Thyroid gland (tissue), 4 donors: ENCODE data around the gene MYMK. TPM values are rescaled to one million over a fixed set of nuclear protein-coding genes. Genes with fewer than 3 reads are reported as not detected.
A peak's percentile ranks its signal among the peaks of the same experiment; 100 is the strongest.

Experiments used
- DNase-seq, 2 donors: peaks; one replicate each; pipeline ENCODE4 v3.0.0-alpha.2; 2019
- H3K27ac ChIP-seq, 3 donors: fragments of 200-600 bp; sonication (generic); 1 replicate in 2 of 3; 2 replicates in 1 of 3; pipeline ENCODE4 v1.5.1; 2016 to 2019; ENCODE audit warnings: mild to moderate bottlenecking in 1 of 3, moderate library complexity in 1 of 3
- H3K27me3 ChIP-seq: fragments of 200-600 bp; sonication (generic); one replicate; pipeline ENCODE4 v1.5.1; 2019
- H3K36me3 ChIP-seq, 2 donors: fragments of 200-600 bp; sonication (generic); one replicate each; pipeline ENCODE4 v1.5.1; 2016 to 2019
- H3K4me1 ChIP-seq, 2 donors: fragments of 200-600 bp; sonication (generic); one replicate each; pipeline ENCODE4 v1.5.1; 2017 to 2019
- H3K4me3 ChIP-seq, 3 donors: fragments of 200-600 bp; sonication (generic); replicated peaks in 1 of 3; 1 replicate in 2 of 3; 2 replicates in 1 of 3; pipeline ENCODE4 v1.5.1; 2016; ENCODE audit warnings: mild to moderate bottlenecking in 1 of 3
- H3K9me3 ChIP-seq: fragments of 200-600 bp; sonication (generic); one replicate; pipeline ENCODE4 v1.5.1; 2017
- POLR2A ChIP-seq, 2 donors: fragments of 450-650 bp; IDR thresholded peaks; one replicate each; pipeline ENCODE4 v1.6.1; 2017; ENCODE audit warnings: antibody characterized with exemption in 2 of 2, mild to moderate bottlenecking in 2 of 2, moderate library complexity in 1 of 2
- WGBS, 2 donors: methylation state at CpG; one replicate each; pipeline ENCODE4 v1.1.5; 2017; 5-methylcytosine and 5-hydroxymethylcytosine counted together
- intact Hi-C: fragments of 100-400 bp; cut with DNase I; formaldehyde crosslinking; loops from one replicate; pipeline ENCODE4 v1.15.1; 2023
- total RNA-seq, 4 donors: library from RNA; depleted of rRNA; stranded (reverse); fragments of >200 nt; gene quantifications; one replicate each; pipeline ENCODE4 v1.2.3, GENCODE V29; 2016
- TF ChIP-seq, protein P1 (sequence below), 6 experiments: fragments of 200-600 bp in 3 of 6; fragments of 450-650 bp in 3 of 6; sonication (generic) in 3 of 6; IDR thresholded peaks; one replicate each; pipeline ENCODE4 v1.5.1; 2016 to 2019; ENCODE audit warnings: antibody characterized with exemption in 6 of 6, mild to moderate bottlenecking in 2 of 6, inconsistent platforms in 1 of 6, moderate library complexity in 1 of 6

MYMK gene
- total RNA-seq, 4 donors from 2014 or later = not detected

- Histone ChIP-seq H3K36me3 (no peaks in the 10 kb centered on the region), H3K4me1 (peaks cover 21 to 42% of the 10 kb centered on the region in 2 donors), H3K27me3 (no peaks in the 10 kb centered on the region), H3K27ac (no peak overlapping the region), H3K9me3 (no peaks in the 10 kb centered on the region), H3K4me3 (no peak overlapping the region)
- no peak for TF ChIP-seq POLR2A (IDR thresholded peaks at IDR 0.05)
- TF ChIP-seq, protein P1, sequence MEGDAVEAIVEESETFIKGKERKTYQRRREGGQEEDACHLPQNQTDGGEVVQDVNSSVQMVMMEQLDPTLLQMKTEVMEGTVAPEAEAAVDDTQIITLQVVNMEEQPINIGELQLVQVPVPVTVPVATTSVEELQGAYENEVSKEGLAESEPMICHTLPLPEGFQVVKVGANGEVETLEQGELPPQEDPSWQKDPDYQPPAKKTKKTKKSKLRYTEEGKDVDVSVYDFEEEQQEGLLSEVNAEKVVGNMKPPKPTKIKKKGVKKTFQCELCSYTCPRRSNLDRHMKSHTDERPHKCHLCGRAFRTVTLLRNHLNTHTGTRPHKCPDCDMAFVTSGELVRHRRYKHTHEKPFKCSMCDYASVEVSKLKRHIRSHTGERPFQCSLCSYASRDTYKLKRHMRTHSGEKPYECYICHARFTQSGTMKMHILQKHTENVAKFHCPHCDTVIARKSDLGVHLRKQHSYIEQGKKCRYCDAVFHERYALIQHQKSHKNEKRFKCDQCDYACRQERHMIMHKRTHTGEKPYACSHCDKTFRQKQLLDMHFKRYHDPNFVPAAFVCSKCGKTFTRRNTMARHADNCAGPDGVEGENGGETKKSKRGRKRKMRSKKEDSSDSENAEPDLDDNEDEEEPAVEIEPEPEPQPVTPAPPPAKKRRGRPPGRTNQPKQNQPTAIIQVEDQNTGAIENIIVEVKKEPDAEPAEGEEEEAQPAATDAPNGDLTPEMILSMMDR (IDR thresholded peaks at IDR 0.05) = no peak
- 75 to 81% methylated on average over 7 to 11 of the region's 11 CpGs for WGBS, 2 donors
- intact Hi-C loops = no loop called here
- DNase-seq = no peak
Observed at GRCh38 chr9:133528876-133529241, 4.1 kb upstream of the MYMK start.

DNA sequence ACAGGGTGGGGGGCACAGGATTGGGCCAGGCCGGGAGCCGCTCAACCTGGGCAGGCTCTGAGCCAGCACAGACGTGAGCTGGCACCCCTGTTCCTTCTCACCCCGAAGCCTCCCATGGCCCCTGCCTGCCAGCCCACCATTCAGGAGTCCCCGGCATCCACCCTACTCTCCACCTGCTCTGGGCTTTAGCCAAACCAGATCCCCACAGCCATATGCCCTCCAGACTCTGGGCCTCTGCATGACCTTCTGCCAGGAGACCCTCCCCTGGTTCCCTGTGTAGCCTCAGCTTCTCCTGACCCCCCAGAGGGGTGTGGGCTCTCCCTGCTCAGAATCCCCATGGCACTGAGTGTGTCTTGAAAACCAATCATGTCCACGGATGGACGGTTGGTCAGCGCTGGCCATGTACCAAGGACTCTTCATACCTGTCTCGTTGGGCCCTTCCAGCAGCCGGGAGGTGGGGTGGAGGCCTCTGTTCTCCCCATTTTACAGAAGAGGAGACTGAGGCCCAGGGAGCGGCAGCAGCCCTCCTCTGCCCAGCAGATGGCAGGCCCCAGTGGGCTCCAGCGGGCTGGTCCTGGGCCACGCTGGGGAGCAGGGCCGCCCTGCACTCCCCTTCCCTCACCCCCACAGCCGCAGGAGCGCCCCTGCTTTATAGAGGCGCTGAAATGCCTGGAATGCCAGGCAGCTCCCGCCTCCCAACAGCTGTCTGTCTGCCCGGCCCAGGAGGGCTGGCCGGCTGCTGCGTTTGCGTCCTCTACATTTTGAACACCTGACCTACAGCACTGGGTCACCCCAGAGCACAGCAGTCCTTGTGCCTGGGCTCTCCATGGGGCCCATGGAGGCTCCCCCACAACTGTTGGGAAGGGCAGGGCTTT, 3.5 kb upstream of the MYMK start:
- Histone ChIP-seq H3K27ac (peak overlapping the region; percentile 18 to 70 (median 70)), H3K4me1 (peaks cover 21 to 38% of the 10 kb centered on the region in 2 donors), H3K4me3 (no peak overlapping the region), H3K36me3 (no peaks in the 10 kb centered on the region), H3K27me3 (no peaks in the 10 kb centered on the region), H3K9me3 (no peaks in the 10 kb centered on the region)
- TF ChIP-seq, protein P1 (IDR thresholded peaks at IDR 0.05) = no peak
- TF ChIP-seq POLR2A (IDR thresholded peaks at IDR 0.05) = no peak
- WGBS, 2 donors = 46 to 63% methylated on average over 12 to 13 of the region's 22 CpGs
- intact Hi-C loops = no loop called here
- DNase-seq = peak; percentile 45 to 49

DNA sequence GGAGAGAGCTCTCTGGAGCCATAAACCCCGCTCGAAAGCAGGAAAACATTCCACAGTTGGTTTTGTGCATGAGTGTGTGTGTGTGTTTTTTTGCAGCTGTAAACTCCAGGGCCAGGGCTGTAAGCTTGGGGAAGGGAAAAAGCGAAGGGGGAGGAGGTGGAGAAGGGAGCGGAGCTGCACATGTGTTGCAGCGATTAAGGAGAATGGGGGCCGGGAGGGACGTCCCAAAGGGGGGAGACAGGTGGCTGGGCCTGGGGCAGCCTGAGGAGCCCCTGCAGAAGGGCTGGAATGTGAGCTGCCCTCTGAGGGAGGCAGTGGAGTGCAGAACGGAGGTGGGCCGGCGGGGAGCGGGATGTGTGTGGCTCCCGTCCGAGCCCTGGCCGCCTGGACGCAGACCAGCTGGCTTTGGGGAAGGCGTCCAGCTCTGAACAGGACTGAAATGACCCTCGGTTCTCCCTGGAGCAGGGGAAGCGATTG, 2.7 kb upstream of the MYMK start:
- H3K27me3 ChIP-seq = no peaks in the 10 kb centered on the region
- H3K9me3 ChIP-seq = no peaks in the 10 kb centered on the region
- DNase-seq = peak; percentile 77 to 78
- TF ChIP-seq POLR2A (IDR thresholded peaks at IDR 0.05) = no peak
- TF ChIP-seq, protein P1 (IDR thresholded peaks at IDR 0.05) = no peak
- H3K4me3 ChIP-seq = no peak overlapping the region
- WGBS, 2 donors = 12 to 31% methylated on average over 17 to 18 of the region's 18 CpGs
- peak overlapping the region; percentile 18 to 70 (median 70) for H3K27ac ChIP-seq
- no peaks in the 10 kb centered on the region for H3K36me3 ChIP-seq
- H3K4me1 ChIP-seq = peaks cover 21 to 38% of the 10 kb centered on the region in 2 donors
- intact Hi-C loops = no loop called here

- Histone ChIP-seq H3K9me3 (no peaks in the 10 kb centered on the region), H3K4me1 (peaks cover 21 to 38% of the 10 kb centered on the region in 2 donors), H3K27me3 (no peaks in the 10 kb centered on the region), H3K36me3 (no peaks in the 10 kb centered on the region), H3K27ac (peak overlapping the region; percentile 18 to 70 (median 36)), H3K4me3 (no peak overlapping the region)
- 55 to 67% methylated on average over 15 to 21 of the region's 21 CpGs for WGBS, 2 donors
- TF ChIP-seq, protein P1 (IDR thresholded peaks at IDR 0.05) = no peak
- TF ChIP-seq POLR2A (IDR thresholded peaks at IDR 0.05) = no peak
- no peak for DNase-seq
- intact Hi-C loops = no loop called here
Observed at GRCh38 chr9:133526721-133527321, 2.1 kb upstream of the MYMK start.

DNA sequence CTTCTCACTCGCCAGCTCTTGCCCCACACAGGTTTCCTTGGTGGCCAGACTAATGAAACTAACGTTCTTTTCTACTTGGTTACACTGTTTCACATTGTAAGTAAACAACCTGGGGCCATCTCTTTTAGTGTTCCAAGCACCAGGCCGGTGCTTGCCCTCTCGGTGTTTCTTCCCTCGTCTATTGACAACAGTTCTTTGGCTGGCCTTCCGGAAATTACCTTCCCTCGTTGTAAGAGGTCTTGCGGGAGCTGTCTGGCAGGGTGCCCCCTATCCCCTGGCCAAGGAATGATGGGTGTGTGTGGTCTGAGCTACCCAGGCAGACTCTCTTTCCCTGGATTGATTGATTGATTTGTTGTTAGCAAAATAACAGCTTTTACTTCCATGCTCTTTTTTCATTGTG, 918 bp upstream of the MYMK start:
- intact Hi-C loops = no loop called here
- WGBS, 2 donors = 26 to 34% methylated on average over 8 of the region's 8 CpGs
- Histone ChIP-seq H3K4me1 (peaks cover 21 to 38% of the 10 kb centered on the region in 2 donors), H3K4me3 (no peak overlapping the region), H3K27me3 (no peaks in the 10 kb centered on the region), H3K27ac (no peak overlapping the region), H3K36me3 (no peaks in the 10 kb centered on the region), H3K9me3 (no peaks in the 10 kb centered on the region)
- TF ChIP-seq, protein P1 (IDR thresholded peaks at IDR 0.05) = no peak
- TF ChIP-seq POLR2A (IDR thresholded peaks at IDR 0.05) = no peak
- DNase-seq = peak; percentile 61 to 64
